ENCODE data around the gene BANP.

GRCh38 chr16:88010343-88010967 is 59.2 kb downstream of the BANP start:
- TF ChIP-seq, protein P1, sequence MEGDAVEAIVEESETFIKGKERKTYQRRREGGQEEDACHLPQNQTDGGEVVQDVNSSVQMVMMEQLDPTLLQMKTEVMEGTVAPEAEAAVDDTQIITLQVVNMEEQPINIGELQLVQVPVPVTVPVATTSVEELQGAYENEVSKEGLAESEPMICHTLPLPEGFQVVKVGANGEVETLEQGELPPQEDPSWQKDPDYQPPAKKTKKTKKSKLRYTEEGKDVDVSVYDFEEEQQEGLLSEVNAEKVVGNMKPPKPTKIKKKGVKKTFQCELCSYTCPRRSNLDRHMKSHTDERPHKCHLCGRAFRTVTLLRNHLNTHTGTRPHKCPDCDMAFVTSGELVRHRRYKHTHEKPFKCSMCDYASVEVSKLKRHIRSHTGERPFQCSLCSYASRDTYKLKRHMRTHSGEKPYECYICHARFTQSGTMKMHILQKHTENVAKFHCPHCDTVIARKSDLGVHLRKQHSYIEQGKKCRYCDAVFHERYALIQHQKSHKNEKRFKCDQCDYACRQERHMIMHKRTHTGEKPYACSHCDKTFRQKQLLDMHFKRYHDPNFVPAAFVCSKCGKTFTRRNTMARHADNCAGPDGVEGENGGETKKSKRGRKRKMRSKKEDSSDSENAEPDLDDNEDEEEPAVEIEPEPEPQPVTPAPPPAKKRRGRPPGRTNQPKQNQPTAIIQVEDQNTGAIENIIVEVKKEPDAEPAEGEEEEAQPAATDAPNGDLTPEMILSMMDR (IDR thresholded peaks at IDR 0.05), result no peak
- no peak for TF ChIP-seq POLR2A (IDR thresholded peaks at IDR 0.05)
